ENCODE measurements around the gene UBP1.

Gene UBP1

GRCh38 chr3:33398410-33398809 lies 41.8 kb downstream of the UBP1 start:
- H3K4me3 ChIP-seq (ENCODE audit: low read length), result no peak overlapping the region
- DNase-seq (ENCODE audit: low read depth, low spot score), result no peak

- DNase-seq (ENCODE audit: low read depth, low spot score), result no peak
- no peak overlapping the region for H3K4me3 ChIP-seq (ENCODE audit: low read length)
Observed at GRCh38 chr3:33395900-33396299, 44.3 kb downstream of the UBP1 start.

GRCh38 chr3:33394403-33395054 lies 45.7 kb downstream of the UBP1 start:
- no peak overlapping the region for H3K4me3 ChIP-seq (ENCODE audit: low read length)

GRCh38 chr3:33392703-33393125 lies 47.5 kb downstream of the UBP1 start:
- H3K4me3 ChIP-seq (ENCODE audit: low read length), result no peak overlapping the region
- no peak for DNase-seq (ENCODE audit: low read depth, low spot score)

More at GRCh38 chr3:33394403-33395054, 45.7 kb downstream of the UBP1 start:
- DNase-seq (ENCODE audit: low read depth, low spot score), result no peak

- DNase-seq (ENCODE audit: low read depth, low spot score), result no peak
- H3K4me3 ChIP-seq (ENCODE audit: low read length), result no peak overlapping the region
Observed at GRCh38 chr3:33392144-33392543, 48.1 kb downstream of the UBP1 start.

GRCh38 chr3:33391255-33391995 lies 48.8 kb downstream of the UBP1 start:
- no peak for DNase-seq (ENCODE audit: low read depth, low spot score)
- no peak overlapping the region for H3K4me3 ChIP-seq (ENCODE audit: low read length)

- DNase-seq (ENCODE audit: low read depth, low spot score), result no peak
- no peak overlapping the region for H3K4me3 ChIP-seq (ENCODE audit: low read length)
Observed at GRCh38 chr3:33389908-33390307, 50.3 kb downstream of the UBP1 start.

- no peak overlapping the region for H3K4me3 ChIP-seq (ENCODE audit: low read length)
- no peak for DNase-seq (ENCODE audit: low read depth, low spot score)
Observed at GRCh38 chr3:33388374-33389100, 51.7 kb downstream of the UBP1 start.

- no peak overlapping the region for H3K4me3 ChIP-seq (ENCODE audit: low read length)
- no peak for DNase-seq (ENCODE audit: low read depth, low spot score)
Observed at GRCh38 chr3:33386631-33387030, 53.6 kb downstream of the UBP1 start.

GRCh38 chr3:33385423-33385822 lies 54.8 kb downstream of the UBP1 start:
- DNase-seq (ENCODE audit: low read depth, low spot score), result peak; percentile 68

GRCh38 chr3:33383951-33384350 lies 56.3 kb downstream of the UBP1 start:
- H3K4me3 ChIP-seq (ENCODE audit: low read length), result no peak overlapping the region
- no peak for DNase-seq (ENCODE audit: low read depth, low spot score)

More at GRCh38 chr3:33385423-33385822, 54.8 kb downstream of the UBP1 start:
- no peak overlapping the region for H3K4me3 ChIP-seq (ENCODE audit: low read length)

GRCh38 chr3:33380653-33381052 lies 59.6 kb downstream of the UBP1 start:
- no peak overlapping the region for H3K4me3 ChIP-seq (ENCODE audit: low read length)
- DNase-seq (ENCODE audit: low read depth, low spot score), result no peak

GRCh38 chr3:33377931-33378330 lies 62.3 kb downstream of the UBP1 start:
- DNase-seq (ENCODE audit: low read depth, low spot score), result no peak
- H3K4me3 ChIP-seq (ENCODE audit: low read length), result no peak overlapping the region

- no peak for DNase-seq (ENCODE audit: low read depth, low spot score)
Observed at GRCh38 chr3:33377489-33377888, 62.7 kb downstream of the UBP1 start.

GRCh38 chr3:33373082-33373437 lies 67.1 kb downstream of the UBP1 start:
- no peak overlapping the region for H3K4me3 ChIP-seq (ENCODE audit: low read length)
- no peak for DNase-seq (ENCODE audit: low read depth, low spot score)

More at GRCh38 chr3:33377489-33377888, 62.7 kb downstream of the UBP1 start:
- H3K4me3 ChIP-seq (ENCODE audit: low read length), result no peak overlapping the region

GRCh38 chr3:33372218-33373081 lies 67.8 kb downstream of the UBP1 start:
- H3K4me3 ChIP-seq (ENCODE audit: low read length), result no peak overlapping the region
- DNase-seq (ENCODE audit: low read depth, low spot score), result peak; percentile 50

- H3K4me3 ChIP-seq (ENCODE audit: low read length), result no peak overlapping the region
- no peak for DNase-seq (ENCODE audit: low read depth, low spot score)
Observed at GRCh38 chr3:33364531-33365128, 75.6 kb downstream of the UBP1 start.

- peak; percentile 68 for DNase-seq (ENCODE audit: low read depth, low spot score)
- no peak overlapping the region for H3K4me3 ChIP-seq (ENCODE audit: low read length)
Observed at GRCh38 chr3:33364060-33364459, 76.1 kb downstream of the UBP1 start.

All from Jurkat, Clone E6-1 (cell line).